ENCODE data around the gene ERLEC1.
"Not testable (repeated sequence)": the region's sequence is repeated elsewhere in the genome, so short reads cannot be mapped to it uniquely, and the experiment has no call there.

Gene ERLEC1

GRCh38 chr2:53840580-53840979 lies 53.7 kb downstream of the ERLEC1 start:
- Histone ChIP-seq H3K9ac (ENCODE audit: low read depth, low read length, poor library complexity) (no peak overlapping the region), H2BK120ac (ENCODE audit: low read depth, low read length) (no peak overlapping the region), H3K79me1 (ENCODE audit: low read depth, low read length) (no peaks in the 10 kb centered on the region), H3K14ac (ENCODE audit: low read length) (no peak overlapping the region), H3K9me3 (replicated peaks in 1 of 2; ENCODE audit: control insufficient read depth in 2 of 2, insufficient read depth in 1 of 2, low read depth in 1 of 2, low read length in 2 of 2) (no peaks in the 10 kb centered on the region), H4K91ac (ENCODE audit: low read depth, low read length, poor library complexity) (no peak overlapping the region), H3K18ac (ENCODE audit: low read length) (no peak overlapping the region), H4K8ac (ENCODE audit: low read depth, low read length) (no peak overlapping the region), H3K4me3 (ENCODE audit: low read length in 2 of 2) (no peak overlapping the region), H2BK15ac (ENCODE audit: low read length) (no peak overlapping the region), H2BK12ac (ENCODE audit: low read length) (no peak overlapping the region), H3K4me1 (ENCODE audit: control insufficient read depth in 2 of 2, insufficient read depth in 1 of 2, low read depth in 1 of 2, low read length in 2 of 2) (no peaks in the 10 kb centered on the region), H3K4ac (ENCODE audit: low read length) (no peak overlapping the region), H3K27ac (replicated peaks; ENCODE audit: low read length) (no peak overlapping the region), H3K23ac (ENCODE audit: low read depth, low read length, poor library complexity) (no peak overlapping the region), H3K4me2 (ENCODE audit: insufficient read depth, low read length, poor library complexity, severe bottlenecking) (no peak overlapping the region), H2AFZ (ENCODE audit: low read length) (no peak overlapping the region), H2AK5ac (ENCODE audit: low read depth, low read length) (no peak overlapping the region), H2BK5ac (ENCODE audit: low read length) (no peak overlapping the region), H3K36me3 (replicated peaks in 1 of 2; ENCODE audit: control insufficient read depth in 2 of 2, insufficient read depth in 2 of 2, low read length in 2 of 2) (no peaks in the 10 kb centered on the region), H3K27me3 (ENCODE audit: control insufficient read depth in 3 of 3, insufficient read depth in 3 of 3, low read depth in 1 of 3, low read length in 3 of 3) (no peaks in the 10 kb centered on the region)
- WGBS, 2 donors (ENCODE audit: extremely low coverage in 2 of 2, insufficient read length in 2 of 2, insufficient replicate concordance in 1 of 2): no CpG with 5 or more reads among the region's 1 CpG
- no peak for DNase-seq (ENCODE audit: low spot score)

- H3K23ac ChIP-seq (ENCODE audit: low read depth, low read length, poor library complexity); H2BK5ac ChIP-seq (ENCODE audit: low read length); H3K4me2 ChIP-seq (ENCODE audit: insufficient read depth, low read length, poor library complexity, severe bottlenecking); H3K27ac ChIP-seq (replicated peaks; ENCODE audit: low read length); H3K27me3 ChIP-seq (ENCODE audit: control insufficient read depth in 3 of 3, insufficient read depth in 3 of 3, low read depth in 1 of 3, low read length in 3 of 3); H2BK15ac ChIP-seq (ENCODE audit: low read length); H4K8ac ChIP-seq (ENCODE audit: low read depth, low read length); H3K79me1 ChIP-seq (ENCODE audit: low read depth, low read length); H2BK120ac ChIP-seq (ENCODE audit: low read depth, low read length); H3K9me3 ChIP-seq (replicated peaks in 1 of 2; ENCODE audit: control insufficient read depth in 2 of 2, insufficient read depth in 1 of 2, low read depth in 1 of 2, low read length in 2 of 2); H3K4me3 ChIP-seq (ENCODE audit: low read length in 2 of 2); H3K9ac ChIP-seq (ENCODE audit: low read depth, low read length, poor library complexity); H3K36me3 ChIP-seq (replicated peaks in 1 of 2; ENCODE audit: control insufficient read depth in 2 of 2, insufficient read depth in 2 of 2, low read length in 2 of 2); H3K4ac ChIP-seq (ENCODE audit: low read length); H3K14ac ChIP-seq (ENCODE audit: low read length); H3K18ac ChIP-seq (ENCODE audit: low read length); H2BK12ac ChIP-seq (ENCODE audit: low read length); H2AK5ac ChIP-seq (ENCODE audit: low read depth, low read length); H2AFZ ChIP-seq (ENCODE audit: low read length); H3K4me1 ChIP-seq (ENCODE audit: control insufficient read depth in 2 of 2, insufficient read depth in 1 of 2, low read depth in 1 of 2, low read length in 2 of 2); H4K91ac ChIP-seq (ENCODE audit: low read depth, low read length, poor library complexity); DNase-seq (ENCODE audit: low spot score): not testable (repeated sequence)
- WGBS, 2 donors (ENCODE audit: extremely low coverage in 2 of 2, insufficient read length in 2 of 2, insufficient replicate concordance in 1 of 2): no CpG with 5 or more reads among the region's 7 CpGs
Measured at GRCh38 chr2:53841651-53842050, 54.8 kb downstream of the ERLEC1 start.

- Histone ChIP-seq H3K79me1 (ENCODE audit: low read depth, low read length) (no peaks in the 10 kb centered on the region), H3K4me2 (ENCODE audit: insufficient read depth, low read length, poor library complexity, severe bottlenecking) (no peak overlapping the region), H3K4me3 (ENCODE audit: low read length in 2 of 2) (no peak overlapping the region), H3K27ac (replicated peaks; ENCODE audit: low read length) (no peak overlapping the region), H3K18ac (ENCODE audit: low read length) (no peak overlapping the region), H3K4me1 (ENCODE audit: control insufficient read depth in 2 of 2, insufficient read depth in 1 of 2, low read depth in 1 of 2, low read length in 2 of 2) (no peaks in the 10 kb centered on the region), H4K91ac (ENCODE audit: low read depth, low read length, poor library complexity) (no peak overlapping the region), H2AFZ (ENCODE audit: low read length) (no peak overlapping the region), H3K27me3 (ENCODE audit: control insufficient read depth in 3 of 3, insufficient read depth in 3 of 3, low read depth in 1 of 3, low read length in 3 of 3) (no peaks in the 10 kb centered on the region), H3K9me3 (replicated peaks in 1 of 2; ENCODE audit: control insufficient read depth in 2 of 2, insufficient read depth in 1 of 2, low read depth in 1 of 2, low read length in 2 of 2) (no peaks in the 10 kb centered on the region), H2BK120ac (ENCODE audit: low read depth, low read length) (no peak overlapping the region), H3K14ac (ENCODE audit: low read length) (no peak overlapping the region), H2AK5ac (ENCODE audit: low read depth, low read length) (no peak overlapping the region), H3K23ac (ENCODE audit: low read depth, low read length, poor library complexity) (no peak overlapping the region), H3K4ac (ENCODE audit: low read length) (no peak overlapping the region), H3K36me3 (replicated peaks in 1 of 2; ENCODE audit: control insufficient read depth in 2 of 2, insufficient read depth in 2 of 2, low read length in 2 of 2) (no peaks in the 10 kb centered on the region), H4K8ac (ENCODE audit: low read depth, low read length) (no peak overlapping the region), H2BK15ac (ENCODE audit: low read length) (no peak overlapping the region), H2BK12ac (ENCODE audit: low read length) (no peak overlapping the region), H2BK5ac (ENCODE audit: low read length) (no peak overlapping the region), H3K9ac (ENCODE audit: low read depth, low read length, poor library complexity) (no peak overlapping the region)
- no peak for DNase-seq (ENCODE audit: low spot score)
- no CpG with 5 or more reads among the region's 3 CpGs for WGBS, 2 donors (ENCODE audit: extremely low coverage in 2 of 2, insufficient read length in 2 of 2, insufficient replicate concordance in 1 of 2)
Measured at GRCh38 chr2:53842891-53843290, 56.0 kb downstream of the ERLEC1 start.

- Histone ChIP-seq H3K18ac (ENCODE audit: low read length) (no peak overlapping the region), H3K36me3 (replicated peaks in 1 of 2; ENCODE audit: control insufficient read depth in 2 of 2, insufficient read depth in 2 of 2, low read length in 2 of 2) (peaks cover 0 to 7% of the 10 kb centered on the region in 2 donors), H3K27me3 (ENCODE audit: control insufficient read depth in 3 of 3, insufficient read depth in 3 of 3, low read depth in 1 of 3, low read length in 3 of 3) (no peaks in the 10 kb centered on the region), H3K4me1 (ENCODE audit: control insufficient read depth in 2 of 2, insufficient read depth in 1 of 2, low read depth in 1 of 2, low read length in 2 of 2) (no peaks in the 10 kb centered on the region), H2BK15ac (ENCODE audit: low read length) (no peak overlapping the region), H4K8ac (ENCODE audit: low read depth, low read length) (no peak overlapping the region), H2BK12ac (ENCODE audit: low read length) (no peak overlapping the region), H3K4ac (ENCODE audit: low read length) (no peak overlapping the region), H2BK5ac (ENCODE audit: low read length) (no peak overlapping the region), H3K4me3 (ENCODE audit: low read length in 2 of 2) (no peak overlapping the region), H2AFZ (ENCODE audit: low read length) (no peak overlapping the region), H3K79me1 (ENCODE audit: low read depth, low read length) (no peaks in the 10 kb centered on the region), H4K91ac (ENCODE audit: low read depth, low read length, poor library complexity) (no peak overlapping the region), H3K23ac (ENCODE audit: low read depth, low read length, poor library complexity) (no peak overlapping the region), H3K4me2 (ENCODE audit: insufficient read depth, low read length, poor library complexity, severe bottlenecking) (no peak overlapping the region), H3K9me3 (replicated peaks in 1 of 2; ENCODE audit: control insufficient read depth in 2 of 2, insufficient read depth in 1 of 2, low read depth in 1 of 2, low read length in 2 of 2) (no peaks in the 10 kb centered on the region), H3K9ac (ENCODE audit: low read depth, low read length, poor library complexity) (no peak overlapping the region), H2AK5ac (ENCODE audit: low read depth, low read length) (no peak overlapping the region), H3K27ac (replicated peaks; ENCODE audit: low read length) (no peak overlapping the region), H3K14ac (ENCODE audit: low read length) (no peak overlapping the region), H2BK120ac (ENCODE audit: low read depth, low read length) (no peak overlapping the region)
- no peak for DNase-seq (ENCODE audit: low spot score)
- no CpG with 5 or more reads among the region's 2 CpGs for WGBS, 2 donors (ENCODE audit: extremely low coverage in 2 of 2, insufficient read length in 2 of 2, insufficient replicate concordance in 1 of 2)
Measured at GRCh38 chr2:53843595-53843994, 56.8 kb downstream of the ERLEC1 start.

All from neuronal stem cell (in vitro differentiated cells).